GM21515 (cell line): ENCODE results near the gene EYS.
A peak's percentile ranks its signal among the peaks of the same experiment; 100 is the strongest.
"Not testable (repeated sequence)": the region's sequence is repeated elsewhere in the genome, so short reads cannot be mapped to it uniquely, and the experiment has no call there.

Experiments used
- ATAC-seq: cut with Tn5 transposase; IDR thresholded peaks from one replicate; pipeline ENCODE4 v1.9.1; 2021; ENCODE audit not compliant: unreplicated experiment

The EYS gene

GRCh38 chr6:63807056-63807455, 1900.0 kb downstream of the EYS start:
- no peak for ATAC-seq

DNA sequence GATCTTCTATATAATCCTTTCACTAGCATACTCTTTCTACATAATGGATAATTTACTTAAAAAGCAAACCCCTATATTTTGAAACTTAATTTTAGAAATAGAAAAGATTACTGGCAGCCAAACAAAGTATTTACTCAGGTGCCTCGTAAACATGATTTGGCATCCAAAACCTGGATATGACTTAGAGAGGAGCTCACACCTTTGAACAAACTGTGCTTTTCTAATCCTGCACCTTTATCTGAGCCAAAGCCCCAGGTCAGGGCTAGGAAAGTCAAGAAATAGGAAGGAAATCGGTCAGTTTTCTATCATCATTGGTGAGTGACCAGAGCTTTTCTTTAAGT, 1900.5 kb downstream of the EYS start:
- ATAC-seq = no peak

GRCh38 chr6:63805808-63806572, 1901.0 kb downstream of the EYS start:
- ATAC-seq = no peak

- ATAC-seq = no peak
Measured at GRCh38 chr6:63805345-63805744, 1901.7 kb downstream of the EYS start.

GRCh38 chr6:63804381-63804956, 1902.6 kb downstream of the EYS start:
- no peak for ATAC-seq

DNA sequence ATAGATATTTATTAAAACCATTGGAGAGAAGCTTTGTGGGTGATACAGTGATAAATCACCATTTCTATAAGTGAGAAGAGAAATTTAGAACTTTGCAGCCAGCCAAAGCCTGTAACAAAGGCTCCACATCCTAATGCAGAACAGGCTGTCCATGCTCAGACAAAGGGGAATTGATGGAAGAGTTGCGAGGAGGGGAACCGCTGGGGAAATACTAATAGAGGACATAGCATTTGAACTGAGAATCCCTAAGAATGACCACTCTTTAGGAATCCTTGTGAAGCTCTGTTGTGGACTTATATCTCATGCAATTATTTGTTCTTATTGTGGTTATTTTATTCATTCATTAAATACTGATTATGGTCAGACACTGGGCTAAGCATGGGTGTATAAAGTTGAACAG, 1903.7 kb downstream of the EYS start:
- ATAC-seq = no peak

DNA sequence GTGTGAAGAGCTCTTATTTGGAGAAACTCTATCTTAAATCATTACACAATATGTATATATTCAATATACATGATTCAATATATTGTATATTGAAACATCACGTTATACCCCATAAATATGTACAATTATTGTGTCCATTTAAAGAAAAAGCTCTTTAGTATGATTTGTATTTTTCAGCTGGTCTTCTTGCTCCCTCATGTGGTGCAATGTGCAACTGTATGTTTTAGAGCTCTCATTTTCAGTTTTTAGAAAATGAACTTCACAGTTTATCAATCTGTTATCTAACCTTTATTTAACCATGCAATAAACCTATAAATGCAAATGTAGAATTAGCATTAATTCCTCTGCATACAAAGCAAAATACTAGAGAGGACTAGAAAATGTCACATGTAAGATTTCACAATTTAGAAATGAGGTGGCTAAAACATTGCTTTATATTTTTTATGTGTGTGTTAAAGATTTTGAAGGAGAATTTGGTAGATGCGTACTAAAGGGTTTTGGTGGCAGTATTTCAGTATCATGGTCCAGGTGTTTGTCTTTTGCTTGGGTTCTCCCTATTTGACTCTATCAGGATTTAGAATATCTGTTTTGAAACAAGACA, 1904.3 kb downstream of the EYS start:
- no peak for ATAC-seq

DNA sequence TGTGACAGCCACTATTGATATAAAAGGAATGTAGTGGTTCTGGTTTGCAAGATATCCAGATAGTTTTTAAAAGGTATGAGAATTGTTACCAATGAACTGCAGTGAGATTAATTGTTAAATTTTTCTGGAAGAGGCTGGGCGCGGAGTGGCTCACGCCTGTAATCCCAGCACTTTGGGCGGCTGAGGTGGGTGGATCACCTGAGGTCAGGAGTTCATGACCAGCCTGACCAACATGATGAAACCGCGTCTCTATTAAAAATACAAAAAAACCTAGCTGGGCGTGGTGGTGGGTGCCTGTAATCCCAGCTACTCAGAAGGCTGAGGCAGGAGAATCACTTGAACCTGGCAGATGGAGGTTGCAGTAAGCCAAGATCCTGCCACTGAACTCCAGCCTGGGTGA, 1906.6 kb downstream of the EYS start:
- ATAC-seq = not testable (repeated sequence)

DNA sequence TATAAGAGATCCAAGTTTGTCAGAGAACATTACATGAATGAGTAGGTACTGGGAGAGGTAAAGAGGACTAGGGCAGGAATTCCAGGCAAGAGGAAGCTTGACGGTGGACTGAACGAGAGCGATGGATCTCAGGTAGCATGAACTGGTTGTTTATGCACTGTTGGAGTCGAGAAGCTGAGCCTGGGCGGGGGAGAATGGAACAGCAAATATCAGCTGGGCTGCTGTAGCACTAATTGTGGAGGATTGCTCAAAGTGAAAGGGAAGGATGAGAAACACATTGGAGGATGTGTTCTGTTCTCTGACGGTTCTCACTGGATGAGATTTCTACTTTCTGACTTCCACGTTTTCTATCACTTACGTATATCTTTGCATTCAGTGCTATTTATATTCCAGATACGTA, 1907.2 kb downstream of the EYS start:
- ATAC-seq = no peak

DNA sequence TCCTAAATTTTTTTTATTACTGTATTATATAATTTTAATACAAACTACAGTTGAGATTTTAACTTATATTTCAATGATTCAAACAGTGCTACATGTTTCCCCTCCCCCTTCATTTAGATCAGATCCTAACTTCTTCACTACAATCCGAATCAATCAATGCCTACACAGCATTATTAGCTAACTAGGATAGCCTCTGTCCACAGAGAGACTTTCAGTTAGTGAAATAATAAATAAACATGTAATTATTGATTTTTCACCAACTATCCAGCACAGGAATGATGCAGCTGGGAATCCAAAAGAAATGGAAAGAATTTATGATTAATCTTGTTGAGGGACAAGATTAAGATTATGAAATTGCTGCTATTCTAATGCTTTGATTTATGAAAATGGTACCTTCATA, 1907.7 kb downstream of the EYS start:
- ATAC-seq = no peak

DNA sequence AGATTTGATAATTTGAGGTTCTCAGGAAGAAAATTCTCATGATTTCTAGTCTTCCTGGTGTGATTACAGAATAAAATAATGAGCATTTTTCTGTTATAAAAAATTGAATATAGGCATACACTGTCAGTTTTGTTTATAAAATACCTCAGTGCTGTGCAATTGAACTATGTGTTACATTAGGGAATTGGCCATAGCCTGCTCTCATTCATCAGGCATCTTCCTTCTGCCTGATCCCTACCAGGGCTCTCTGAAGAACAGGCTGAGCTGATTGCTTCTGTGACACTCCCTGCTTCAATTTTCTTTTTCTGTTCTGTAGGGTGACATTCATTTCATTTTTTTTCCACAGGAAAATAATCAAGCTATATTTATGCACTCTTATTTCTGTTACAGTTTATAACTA, 1908.6 kb downstream of the EYS start:
- ATAC-seq = no peak

GRCh38 chr6:63797721-63798120, 1909.3 kb downstream of the EYS start:
- ATAC-seq = no peak

DNA sequence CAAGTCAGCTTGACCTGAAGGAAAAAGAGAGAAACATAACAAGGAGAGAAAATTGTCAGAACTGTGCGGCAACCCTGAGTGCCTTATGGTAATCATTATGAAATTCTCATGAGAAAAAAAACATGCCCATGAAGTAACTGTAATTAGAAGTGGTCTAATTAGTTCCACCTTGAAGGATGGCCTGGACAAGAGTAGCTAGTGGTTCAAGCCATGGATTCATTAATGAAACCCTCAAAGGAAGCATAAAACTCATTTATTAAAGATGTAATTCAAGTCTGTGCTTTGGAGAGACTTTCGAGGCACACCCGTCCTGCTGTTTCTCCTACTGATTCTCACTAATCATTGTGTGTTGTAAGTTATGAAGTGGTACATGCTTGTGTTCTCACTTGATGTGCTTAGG, 1911.2 kb downstream of the EYS start:
- no peak for ATAC-seq

DNA sequence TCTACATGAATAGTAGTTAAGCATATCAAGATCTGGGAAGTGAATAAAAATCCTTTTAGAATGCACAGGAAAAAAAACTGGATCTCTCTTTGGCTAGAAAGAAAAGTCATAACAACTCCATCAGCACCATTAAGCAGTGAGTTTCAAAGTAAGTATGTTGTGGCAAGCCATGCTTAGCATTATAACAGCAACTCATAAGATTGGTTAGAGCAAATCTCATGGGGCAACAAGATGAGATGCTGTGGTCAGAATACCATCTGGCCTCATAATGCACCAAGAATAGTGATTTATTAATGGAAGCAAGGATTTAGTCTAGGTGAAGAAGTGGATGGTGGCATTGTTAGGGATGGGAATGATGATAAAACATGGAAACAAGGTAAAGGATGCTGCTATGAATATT, 1912.0 kb downstream of the EYS start:
- no peak for ATAC-seq

DNA sequence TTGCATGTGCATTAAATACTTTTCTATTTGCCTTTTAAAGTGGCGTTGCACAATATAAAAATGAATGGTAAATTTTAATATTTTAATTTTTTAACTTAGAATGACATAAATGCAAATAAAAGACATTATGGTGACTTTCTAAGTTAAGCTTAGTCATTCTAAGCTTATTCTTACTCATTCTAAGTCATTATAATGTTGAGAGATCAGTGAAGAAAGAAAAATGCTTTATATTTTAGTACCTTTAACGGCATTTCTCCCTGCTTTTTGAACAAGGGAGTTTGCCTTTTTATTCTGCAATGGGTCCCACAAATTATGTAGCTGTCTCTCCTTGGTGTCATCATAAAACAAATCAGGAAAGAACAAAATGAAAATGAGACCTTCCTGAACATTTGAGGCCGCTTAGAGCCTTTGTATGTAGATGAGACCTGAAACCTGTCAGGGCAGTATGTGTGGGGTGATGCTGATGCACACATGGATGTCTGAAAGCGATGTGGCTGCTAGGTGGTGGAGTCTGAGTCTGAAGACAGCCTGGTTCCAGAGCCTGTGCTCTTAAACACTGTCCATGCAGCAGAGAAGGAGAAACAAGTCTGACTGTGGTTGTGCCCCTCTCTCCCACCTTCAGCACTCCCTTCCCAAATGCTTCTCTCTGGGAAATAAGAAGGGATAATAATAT, 1913.4 kb downstream of the EYS start:
- ATAC-seq = no peak

DNA sequence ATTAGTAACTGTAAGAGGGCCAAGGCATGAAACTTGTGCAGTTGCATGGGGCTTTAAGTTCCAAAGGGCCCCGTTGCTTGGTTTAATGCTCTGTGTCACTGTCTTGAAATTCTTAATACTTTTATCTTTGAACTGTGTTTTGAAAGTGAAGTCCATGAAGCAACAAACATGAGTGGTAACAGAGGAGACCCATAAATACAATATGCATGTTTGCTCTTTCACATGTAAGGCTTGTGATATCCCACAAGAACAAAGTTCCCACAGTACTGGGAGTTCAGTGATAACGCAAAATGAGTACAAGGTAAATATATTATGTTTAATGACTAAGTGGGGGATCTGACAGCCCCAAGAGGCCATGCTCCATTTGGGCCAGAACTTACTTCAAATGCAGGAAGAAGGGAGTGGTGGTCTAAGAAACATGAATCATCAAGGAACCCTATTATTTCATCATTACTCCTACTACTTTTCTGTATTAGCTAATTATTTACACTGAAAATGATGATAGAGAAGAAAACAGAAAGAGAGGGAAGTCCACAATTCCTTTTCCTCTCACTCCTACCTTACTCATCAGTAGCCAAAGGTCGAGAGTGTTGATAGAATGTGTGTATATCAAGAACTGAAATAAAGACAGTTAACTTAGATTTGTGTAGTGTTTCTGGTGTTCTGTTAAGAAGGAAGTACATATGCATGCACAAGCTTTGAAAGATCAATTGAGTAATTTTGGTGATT, 1914.1 kb downstream of the EYS start:
- no peak for ATAC-seq

DNA sequence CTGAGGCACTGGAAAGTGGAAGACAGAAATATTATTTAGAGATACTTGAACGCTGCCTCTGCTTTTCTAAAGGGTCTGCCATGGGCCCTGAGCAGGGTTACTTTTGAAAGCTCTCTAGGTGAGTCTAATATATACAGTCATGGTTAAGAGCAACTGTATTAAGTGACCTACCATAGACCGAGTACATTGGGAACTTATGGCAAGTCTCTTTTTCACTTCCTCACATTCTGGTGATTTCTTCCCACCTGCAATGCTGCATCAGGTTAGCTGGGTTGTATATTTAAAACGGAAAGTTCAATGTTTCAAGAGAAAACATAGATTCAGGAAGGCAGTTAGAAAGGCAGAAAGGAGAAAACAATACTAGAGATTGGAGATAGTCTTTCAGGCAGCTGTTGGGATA, 1916.7 kb downstream of the EYS start:
- peak; percentile 67 for ATAC-seq

GRCh38 chr6:63789699-63790098, 1917.3 kb downstream of the EYS start:
- ATAC-seq = no peak

GRCh38 chr6:63788569-63788968, 1918.5 kb downstream of the EYS start:
- no peak for ATAC-seq

DNA sequence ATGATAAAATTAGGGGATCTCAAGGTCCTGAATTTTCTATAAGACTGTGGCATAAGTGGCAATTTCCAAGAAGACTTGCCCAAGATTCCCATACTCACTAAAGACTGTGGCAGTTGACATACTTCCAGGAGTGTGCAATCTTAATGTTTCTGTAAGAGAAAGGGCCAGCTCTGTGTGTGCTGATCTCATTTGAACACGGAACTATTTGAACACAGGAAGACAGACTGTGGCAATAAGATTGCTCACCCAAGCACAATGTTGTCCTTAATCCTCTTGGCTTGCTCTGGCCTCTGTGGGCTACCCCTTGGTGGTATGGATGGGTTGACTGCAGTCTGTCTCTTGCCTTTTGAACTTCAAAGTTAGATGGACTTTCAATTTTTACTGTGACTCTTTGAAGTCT, 1920.0 kb downstream of the EYS start:
- no peak for ATAC-seq

- peak; percentile 77 for ATAC-seq
Measured at GRCh38 chr6:63785006-63785405, 1922.0 kb downstream of the EYS start.
